GM06990 (cell line): ENCODE data around the gene DAO.

Experiments
- DNase-seq: peaks from one replicate; pipeline ENCODE4 v3.0.0-alpha.2; 2011; ENCODE audit not compliant: insufficient read length; ENCODE audit errors: extremely low read depth
- H3K27me3 ChIP-seq: replicated peaks from 2 replicates; pipeline ENCODE4 v1.6.0; 2011; ENCODE audit warnings: low read length; ENCODE audit not compliant: control insufficient read depth, insufficient read depth
- H3K36me3 ChIP-seq: 2 replicates; pipeline ENCODE4 v1.5.1; 2011; ENCODE audit warnings: low read length; ENCODE audit not compliant: control insufficient read depth, insufficient read depth
- H3K4me3 ChIP-seq: replicated peaks from 2 replicates; pipeline ENCODE4 v1.5.1; 2011; ENCODE audit warnings: low read depth, mild to moderate bottlenecking, control low read depth, low read length
- TF ChIP-seq, protein P1 (sequence below): IDR thresholded peaks from 2 replicates; pipeline ENCODE4 v1.5.1; 2011; ENCODE audit warnings: low read length, control low read depth, mild to moderate bottlenecking, inconsistent platforms; ENCODE audit not compliant: insufficient read depth, poor library complexity, severe bottlenecking

The DAO gene

DNA sequence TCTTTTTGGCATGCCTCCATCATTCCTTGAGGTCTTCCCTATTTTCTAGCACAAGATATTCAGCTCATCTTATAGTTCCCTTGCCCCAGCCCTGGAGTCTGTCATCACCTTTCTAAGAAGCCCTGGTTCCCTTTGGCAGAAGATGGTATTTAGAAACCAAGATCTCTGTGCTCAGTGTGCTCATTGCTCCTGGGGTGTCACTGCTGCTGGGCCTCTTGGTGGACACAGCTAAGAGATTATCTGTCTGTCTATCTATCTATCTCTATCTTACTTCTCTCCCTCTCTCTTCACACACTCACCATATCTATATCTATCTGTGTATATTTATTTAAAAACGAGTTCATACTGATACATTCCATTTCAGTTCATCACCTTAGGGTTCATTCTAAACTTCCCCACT lies 67.2 kb downstream of the DAO start:
- Histone ChIP-seq H3K4me3 (no peak overlapping the region), H3K36me3 (no peaks in the 10 kb centered on the region), H3K27me3 (no peaks in the 10 kb centered on the region; the same call in 1 of the 2 replicates)
- TF ChIP-seq, protein P1, sequence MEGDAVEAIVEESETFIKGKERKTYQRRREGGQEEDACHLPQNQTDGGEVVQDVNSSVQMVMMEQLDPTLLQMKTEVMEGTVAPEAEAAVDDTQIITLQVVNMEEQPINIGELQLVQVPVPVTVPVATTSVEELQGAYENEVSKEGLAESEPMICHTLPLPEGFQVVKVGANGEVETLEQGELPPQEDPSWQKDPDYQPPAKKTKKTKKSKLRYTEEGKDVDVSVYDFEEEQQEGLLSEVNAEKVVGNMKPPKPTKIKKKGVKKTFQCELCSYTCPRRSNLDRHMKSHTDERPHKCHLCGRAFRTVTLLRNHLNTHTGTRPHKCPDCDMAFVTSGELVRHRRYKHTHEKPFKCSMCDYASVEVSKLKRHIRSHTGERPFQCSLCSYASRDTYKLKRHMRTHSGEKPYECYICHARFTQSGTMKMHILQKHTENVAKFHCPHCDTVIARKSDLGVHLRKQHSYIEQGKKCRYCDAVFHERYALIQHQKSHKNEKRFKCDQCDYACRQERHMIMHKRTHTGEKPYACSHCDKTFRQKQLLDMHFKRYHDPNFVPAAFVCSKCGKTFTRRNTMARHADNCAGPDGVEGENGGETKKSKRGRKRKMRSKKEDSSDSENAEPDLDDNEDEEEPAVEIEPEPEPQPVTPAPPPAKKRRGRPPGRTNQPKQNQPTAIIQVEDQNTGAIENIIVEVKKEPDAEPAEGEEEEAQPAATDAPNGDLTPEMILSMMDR = no peak
- DNase-seq = no peak

DNA sequence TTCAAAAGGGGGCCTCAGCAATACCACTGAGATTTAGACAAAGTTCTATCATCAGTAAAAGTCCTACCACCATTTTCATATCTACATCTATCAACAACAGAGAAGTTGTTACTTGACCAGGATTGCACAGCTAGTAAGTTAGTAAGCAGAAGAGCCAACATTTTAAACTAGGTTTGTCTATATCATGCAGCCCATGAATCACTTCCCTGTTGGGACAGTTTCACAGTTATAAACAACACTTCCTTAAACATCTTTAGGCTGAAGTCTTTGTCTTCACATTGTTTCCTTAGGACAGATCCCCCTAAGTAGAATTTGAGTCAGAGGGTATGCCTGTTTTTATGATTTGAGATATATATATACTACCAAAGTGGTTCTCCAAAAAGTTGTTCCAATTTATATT lies 68.5 kb downstream of the DAO start:
- Histone ChIP-seq H3K4me3 (no peak overlapping the region), H3K27me3 (no peaks in the 10 kb centered on the region), H3K36me3 (no peaks in the 10 kb centered on the region)
- TF ChIP-seq, protein P1 = no peak
- DNase-seq = no peak

DNA sequence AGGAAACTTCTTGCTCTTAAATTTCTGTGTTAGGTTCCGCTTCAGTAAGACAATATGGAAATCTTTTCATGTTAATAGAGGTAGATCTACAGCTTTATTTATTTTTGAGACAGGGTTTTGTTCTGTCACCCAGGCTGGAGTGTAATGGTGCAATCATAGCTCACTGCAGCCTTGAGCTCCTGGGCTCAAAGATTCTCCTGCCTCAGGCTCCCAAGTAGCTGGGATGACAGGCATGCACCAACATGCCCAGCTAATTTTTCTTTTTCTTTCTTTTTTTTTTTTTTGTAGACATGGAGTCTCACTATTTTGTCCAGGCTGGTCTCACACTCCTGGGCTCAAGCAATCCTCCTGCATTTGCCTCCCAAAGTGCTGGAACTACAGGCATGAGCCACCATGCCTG lies 70.1 kb downstream of the DAO start:
- DNase-seq = no peak
- no peaks in the 10 kb centered on the region for H3K36me3 ChIP-seq
- no peak overlapping the region for H3K4me3 ChIP-seq
- TF ChIP-seq, protein P1 = no peak
- H3K27me3 ChIP-seq = no peaks in the 10 kb centered on the region
